ENCODE results near the gene HIPK1. TPM values are rescaled to one million over a fixed set of nuclear protein-coding genes. Genes with fewer than 3 reads are reported as not detected.
"Not testable (repeated sequence)": the region's sequence is repeated elsewhere in the genome, so short reads cannot be mapped to it uniquely, and the experiment has no call there.

HIPK1 gene
- total RNA-seq, 1 donor from 2014 or later: 52.3 TPM

GRCh38 chr1:114002492-114003239, 73.5 kb downstream of the HIPK1 start:
- no peak for DNase-seq (ENCODE audit: extremely low spot score in 2 of 2)
- Histone ChIP-seq H3K27ac (peak overlapping the region; percentile 25), H3K4me3 (no peak overlapping the region), H3K36me3 (no peaks in the 10 kb centered on the region), H3K9me3 (no peaks in the 10 kb centered on the region), H3K4me1 (peaks cover 19% of the 10 kb centered on the region), H3K27me3 (no peaks in the 10 kb centered on the region)
- no peak for TF ChIP-seq CTCF (IDR thresholded peaks at IDR 0.05)
- TF ChIP-seq POLR2A (IDR thresholded peaks at IDR 0.05): no peak
- intact Hi-C loops (cut with DNase I): no loop called here

- intact Hi-C loops (cut with DNase I): no loop called here
- H3K4me1 ChIP-seq: peaks cover 19% of the 10 kb centered on the region
- H3K36me3 ChIP-seq: no peaks in the 10 kb centered on the region
- no peak for DNase-seq (ENCODE audit: extremely low spot score in 2 of 2)
- H3K9me3 ChIP-seq: no peaks in the 10 kb centered on the region
- H3K27me3 ChIP-seq: no peaks in the 10 kb centered on the region
- peak overlapping the region; percentile 25 for H3K27ac ChIP-seq
- TF ChIP-seq POLR2AphosphoS5 (IDR thresholded peaks at IDR 0.05; ENCODE audit: insufficient read depth in 1 of 2, low read depth in 1 of 2) (no peak), CTCF (IDR thresholded peaks at IDR 0.05) (no peak), POLR2A (IDR thresholded peaks at IDR 0.05) (no peak)
- H3K4me3 ChIP-seq: no peak overlapping the region
Observed at GRCh38 chr1:114003431-114003830, 74.3 kb downstream of the HIPK1 start.

- not testable (repeated sequence) for H3K4me3 ChIP-seq
Observed at GRCh38 chr1:114006825-114007224, 77.7 kb downstream of the HIPK1 start.

GRCh38 chr1:114008480-114008941, 79.4 kb downstream of the HIPK1 start:
- no peak for TF ChIP-seq POLR2A (IDR thresholded peaks at IDR 0.05)
- TF ChIP-seq POLR2AphosphoS5 (IDR thresholded peaks at IDR 0.05; ENCODE audit: insufficient read depth in 1 of 2, low read depth in 1 of 2): no peak
- TF ChIP-seq CTCF (IDR thresholded peaks at IDR 0.05): no peak
- Histone ChIP-seq H3K27me3 (no peaks in the 10 kb centered on the region), H3K27ac (no peak overlapping the region), H3K4me1 (peaks cover 7% of the 10 kb centered on the region), H3K9me3 (no peaks in the 10 kb centered on the region), H3K4me3 (no peak overlapping the region), H3K36me3 (no peaks in the 10 kb centered on the region)
- DNase-seq (ENCODE audit: extremely low spot score in 2 of 2): no peak
- intact Hi-C loops (cut with DNase I): no loop called here

More at GRCh38 chr1:114006825-114007224, 77.7 kb downstream of the HIPK1 start:
- H3K27me3 ChIP-seq; H3K9me3 ChIP-seq; intact Hi-C loops (cut with DNase I); DNase-seq (ENCODE audit: extremely low spot score in 2 of 2); H3K27ac ChIP-seq; H3K36me3 ChIP-seq: not testable (repeated sequence)
- H3K4me1 ChIP-seq: peaks cover 19% of the 10 kb centered on the region

- no peak overlapping the region for H3K4me3 ChIP-seq
- DNase-seq (ENCODE audit: extremely low spot score in 2 of 2): no peak
- no peaks in the 10 kb centered on the region for H3K27me3 ChIP-seq
- no peak overlapping the region for H3K27ac ChIP-seq
- intact Hi-C loops (cut with DNase I): no loop called here
- H3K9me3 ChIP-seq: no peaks in the 10 kb centered on the region
- H3K4me1 ChIP-seq: peaks cover 2% of the 10 kb centered on the region
- H3K36me3 ChIP-seq: no peaks in the 10 kb centered on the region
- no peak for TF ChIP-seq POLR2AphosphoS5 (IDR thresholded peaks at IDR 0.05; ENCODE audit: insufficient read depth in 1 of 2, low read depth in 1 of 2)
- no peak for TF ChIP-seq CTCF (IDR thresholded peaks at IDR 0.05)
- no peak for TF ChIP-seq POLR2A (IDR thresholded peaks at IDR 0.05)
Observed at GRCh38 chr1:114008993-114009392, 79.9 kb downstream of the HIPK1 start.

Data from vagina (tissue), 2 donors.